BE2C (cell line): ENCODE measurements around the gene TMEM185A. TPM values are rescaled to one million over a fixed set of nuclear protein-coding genes. Genes with fewer than 3 reads are reported as not detected.
A peak's percentile ranks its signal among the peaks of the same experiment; 100 is the strongest.
"Not testable (repeated sequence)": the region's sequence is repeated elsewhere in the genome, so short reads cannot be mapped to it uniquely, and the experiment has no call there.

Experiments used
- DNase-seq: peaks from one replicate; pipeline ENCODE4 v3.0.0-alpha.2; 2020
- H3K27me3 ChIP-seq: fragments of 250-450 bp; sonication (Bioruptor Pico); 2 replicates; pipeline ENCODE4 v1.5.1; 2020; ENCODE audit warnings: mild to moderate bottlenecking
- H3K36me3 ChIP-seq: fragments of 250-450 bp; sonication (Bioruptor Pico); 2 replicates; pipeline ENCODE4 v1.5.1; 2020; ENCODE audit warnings: mild to moderate bottlenecking
- H3K4me1 ChIP-seq: fragments of 250-450 bp; sonication (Bioruptor Pico); 2 replicates; pipeline ENCODE4 v1.5.1; 2020
- H3K4me3 ChIP-seq: 2 replicates; pipeline ENCODE4 v1.5.1; 2011; ENCODE audit warnings: low read depth, low read length
- H3K9me3 ChIP-seq: fragments of 250-450 bp; sonication (Bioruptor Pico); 2 replicates; pipeline ENCODE4 v1.5.1; 2020
- CTCF ChIP-seq: IDR thresholded peaks from 2 replicates; pipeline ENCODE4 v1.5.1; 2012; ENCODE audit warnings: mild to moderate bottlenecking, low read depth, low read length
- polyA plus RNA-seq: library from polyadenylated mRNA; unstranded; fragments of >200 nt; gene quantifications from one replicate; pipeline ENCODE4 v1.2.1, GENCODE V29; 2012; ENCODE audit warnings: low read depth, missing spikeins; ENCODE audit not compliant: insufficient read length, insufficient read depth

Gene TMEM185A
- 22.8 TPM for polyA plus RNA-seq

- Histone ChIP-seq H3K4me1 (no peaks in the 10 kb centered on the region), H3K9me3 (no peaks in the 10 kb centered on the region), H3K4me3 (peak within 1 kb of the TSS; percentile 63), H3K36me3 (no peaks in the 10 kb centered on the region), H3K27me3 (no peaks in the 10 kb centered on the region)
- peak; percentile 80 for DNase-seq
- TF ChIP-seq CTCF, result no peak
Observed at GRCh38 chrX:149631234-149632165, at the start of gene TMEM185A. TMEM185A (minus strand) TSS chrX:149631792; CDS start chrX:149631580, 212 bp downstream.

GRCh38 chrX:149681182-149681581 is 49.6 kb upstream of the TMEM185A start:
- no peaks in the 10 kb centered on the region for H3K9me3 ChIP-seq
- no peak for TF ChIP-seq CTCF
- no peak for DNase-seq

DNA sequence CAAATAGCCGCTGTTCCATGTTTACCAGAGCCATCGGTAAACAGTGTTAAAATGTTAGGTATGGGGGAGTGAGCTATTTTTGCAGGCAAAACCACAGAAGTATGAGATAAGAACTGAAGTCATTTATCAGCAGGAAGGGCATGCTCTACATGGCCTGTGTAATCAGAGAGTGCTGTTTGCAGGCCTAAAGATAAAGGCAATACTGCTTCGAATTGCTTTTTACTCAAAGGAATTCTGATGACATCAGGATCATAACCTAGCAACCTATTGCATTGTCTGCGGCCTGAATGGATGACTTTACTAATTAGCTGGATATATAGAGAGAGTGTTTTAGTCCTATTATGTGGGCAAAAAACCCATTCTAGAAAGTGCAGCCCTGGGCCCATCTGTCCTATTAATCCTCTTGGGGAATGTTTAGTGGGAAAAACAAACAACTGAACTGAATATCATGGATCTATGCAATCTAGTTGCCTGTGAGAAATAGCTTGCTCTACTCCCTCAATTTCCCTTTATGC is 47.6 kb upstream of the TMEM185A start:
- not testable (repeated sequence) for H3K4me1 ChIP-seq, H3K27me3 ChIP-seq, DNase-seq, H3K36me3 ChIP-seq, H3K4me3 ChIP-seq, H3K9me3 ChIP-seq

More at GRCh38 chrX:149681182-149681581, 49.6 kb upstream of the TMEM185A start:
- no peaks in the 10 kb centered on the region for H3K36me3 ChIP-seq
- no peaks in the 10 kb centered on the region for H3K4me1 ChIP-seq
- no peaks in the 10 kb centered on the region for H3K27me3 ChIP-seq
- H3K4me3 ChIP-seq, result no peak overlapping the region

GRCh38 chrX:149675554-149675953 is 44.0 kb upstream of the TMEM185A start:
- not testable (repeated sequence) for H3K4me3 ChIP-seq

DNA sequence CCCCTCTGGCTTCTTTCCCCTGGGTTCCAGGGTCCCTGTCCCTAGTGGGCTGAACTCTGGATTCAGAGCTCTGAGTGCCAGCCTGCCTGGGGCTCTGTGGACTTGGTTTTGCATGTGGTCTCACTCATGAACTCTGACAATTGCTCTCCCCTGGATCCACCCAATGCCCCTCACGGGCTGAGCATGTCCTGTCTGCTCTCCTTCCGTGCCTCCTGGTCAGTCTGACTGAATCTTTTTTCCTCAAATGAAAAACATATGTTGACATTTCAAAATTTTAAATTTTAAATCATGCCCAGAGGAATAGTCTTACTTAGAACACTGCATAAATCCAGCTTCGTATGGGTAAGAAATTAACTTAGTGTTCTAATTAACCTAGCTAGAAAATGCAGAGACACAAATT is 43.5 kb upstream of the TMEM185A start:
- not testable (repeated sequence) for DNase-seq, H3K36me3 ChIP-seq, H3K4me3 ChIP-seq, H3K27me3 ChIP-seq, H3K9me3 ChIP-seq, H3K4me1 ChIP-seq

More at GRCh38 chrX:149675554-149675953, 44.0 kb upstream of the TMEM185A start:
- not testable (repeated sequence) for H3K4me1 ChIP-seq, H3K9me3 ChIP-seq, DNase-seq, H3K36me3 ChIP-seq, H3K27me3 ChIP-seq

DNA sequence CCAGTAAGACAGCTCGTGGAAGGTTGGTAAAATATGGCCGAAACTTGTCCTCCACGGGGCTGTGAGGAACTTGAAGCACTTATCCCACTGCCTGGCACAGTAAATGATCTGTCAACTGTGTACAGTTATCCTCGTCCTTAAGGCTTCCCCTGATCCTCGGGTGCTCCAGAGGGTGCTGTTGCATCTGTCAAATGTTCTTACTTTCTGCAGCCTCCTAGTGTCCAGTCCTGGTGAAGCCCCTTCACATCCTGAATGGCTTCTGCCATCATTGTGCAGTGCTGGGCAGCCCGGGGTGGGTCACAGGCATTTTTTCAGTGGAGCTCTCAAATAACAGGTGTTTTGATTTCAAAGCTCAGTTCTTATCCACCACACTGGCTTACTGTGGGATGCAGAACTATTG is 29.0 kb upstream of the TMEM185A start:
- not testable (repeated sequence) for H3K36me3 ChIP-seq, DNase-seq, H3K4me1 ChIP-seq, H3K4me3 ChIP-seq, H3K27me3 ChIP-seq, H3K9me3 ChIP-seq

- H3K9me3 ChIP-seq, H3K4me1 ChIP-seq, DNase-seq, H3K36me3 ChIP-seq, H3K27me3 ChIP-seq, H3K4me3 ChIP-seq: not testable (repeated sequence)
Observed at GRCh38 chrX:149656260-149656884, 24.8 kb upstream of the TMEM185A start.

DNA sequence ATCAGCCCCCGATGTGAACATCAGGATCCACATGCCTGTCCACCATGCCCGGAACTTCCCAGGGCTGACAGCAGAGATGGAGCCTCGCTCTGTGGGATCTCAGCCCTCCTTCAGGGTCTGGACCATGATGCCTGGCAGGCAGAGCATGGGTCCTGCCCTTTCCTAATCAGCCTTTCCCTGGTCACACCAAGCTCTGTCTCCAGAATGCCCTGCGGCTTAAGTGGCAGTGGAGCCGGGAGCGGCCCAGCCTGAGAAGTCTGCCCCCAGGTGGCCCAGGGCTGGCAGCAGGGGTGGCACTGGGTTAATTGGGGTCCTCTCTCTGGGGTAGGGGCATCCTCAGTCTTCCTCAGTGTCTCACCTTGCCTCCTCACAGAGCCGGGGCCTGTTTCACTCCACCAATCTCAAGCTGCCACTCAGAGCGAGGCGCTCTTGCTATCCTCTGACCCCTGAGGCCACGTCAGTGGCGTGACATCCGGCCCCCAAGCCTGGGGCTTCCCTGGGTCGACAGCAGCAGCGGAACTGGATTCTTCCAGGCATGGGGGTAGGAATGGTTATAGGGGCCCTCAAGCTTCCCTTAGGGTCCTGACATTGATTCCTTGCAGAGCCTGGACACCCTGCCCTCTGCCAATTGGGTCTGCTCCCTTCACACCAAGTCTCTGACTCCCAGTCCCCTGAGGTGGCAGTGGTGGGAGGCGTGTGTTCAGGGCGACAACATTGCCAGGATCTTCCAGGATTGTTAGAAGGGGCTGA is 20.8 kb upstream of the TMEM185A start:
- no peaks in the 10 kb centered on the region for H3K36me3 ChIP-seq
- DNase-seq, result no peak
- TF ChIP-seq CTCF, result no peak

More for the DNA sequence above, 20.8 kb upstream of the TMEM185A start:
- Histone ChIP-seq H3K27me3 (0 out of 2 replicates have a peak, but pooled peaks cover 2% of the 10 kb centered on the region), H3K4me1 (no peaks in the 10 kb centered on the region), H3K9me3 (no peaks in the 10 kb centered on the region), H3K4me3 (no peak overlapping the region)
